Testis (tissue), 2 donors: ENCODE results near the gene MAMDC2.

Experiments used
- POLR2A ChIP-seq: fragments of 450-650 bp; IDR thresholded peaks from one replicate; pipeline ENCODE4 v1.6.1; 2017; ENCODE audit warnings: antibody characterized with exemption, mild to moderate bottlenecking, moderate library complexity
- TF ChIP-seq, protein P1 (sequence below), 3 experiments: fragments of 450-650 bp in 2 of 3; fragments of 200-600 bp in 1 of 3; sonication (generic) in 1 of 3; IDR thresholded peaks; one replicate each; pipeline ENCODE4 v1.5.1; 2016 to 2019; ENCODE audit warnings: antibody characterized with exemption in 3 of 3, mild to moderate bottlenecking in 2 of 3, moderate library complexity in 1 of 3

DNA sequence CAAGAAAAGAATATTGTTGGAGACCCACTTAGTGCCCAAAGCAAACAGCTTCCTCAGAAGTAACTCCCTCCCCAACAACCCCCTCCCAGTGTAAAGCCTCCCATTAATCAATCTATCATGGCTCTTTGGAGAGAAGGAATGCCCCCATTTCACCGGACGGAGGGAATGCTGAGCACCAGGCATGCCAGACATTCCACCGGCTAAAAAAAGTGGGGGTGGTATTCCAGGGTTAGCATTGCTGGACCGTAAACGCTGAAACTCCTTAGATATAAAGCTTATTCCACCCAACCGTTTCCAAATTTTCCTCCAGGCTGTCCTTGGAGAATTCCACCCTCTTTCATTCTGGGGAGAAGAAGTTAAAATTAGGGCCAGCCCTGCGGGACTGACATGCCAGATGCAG, 363 bp upstream of the MAMDC2 start:
- TF ChIP-seq, protein P1, sequence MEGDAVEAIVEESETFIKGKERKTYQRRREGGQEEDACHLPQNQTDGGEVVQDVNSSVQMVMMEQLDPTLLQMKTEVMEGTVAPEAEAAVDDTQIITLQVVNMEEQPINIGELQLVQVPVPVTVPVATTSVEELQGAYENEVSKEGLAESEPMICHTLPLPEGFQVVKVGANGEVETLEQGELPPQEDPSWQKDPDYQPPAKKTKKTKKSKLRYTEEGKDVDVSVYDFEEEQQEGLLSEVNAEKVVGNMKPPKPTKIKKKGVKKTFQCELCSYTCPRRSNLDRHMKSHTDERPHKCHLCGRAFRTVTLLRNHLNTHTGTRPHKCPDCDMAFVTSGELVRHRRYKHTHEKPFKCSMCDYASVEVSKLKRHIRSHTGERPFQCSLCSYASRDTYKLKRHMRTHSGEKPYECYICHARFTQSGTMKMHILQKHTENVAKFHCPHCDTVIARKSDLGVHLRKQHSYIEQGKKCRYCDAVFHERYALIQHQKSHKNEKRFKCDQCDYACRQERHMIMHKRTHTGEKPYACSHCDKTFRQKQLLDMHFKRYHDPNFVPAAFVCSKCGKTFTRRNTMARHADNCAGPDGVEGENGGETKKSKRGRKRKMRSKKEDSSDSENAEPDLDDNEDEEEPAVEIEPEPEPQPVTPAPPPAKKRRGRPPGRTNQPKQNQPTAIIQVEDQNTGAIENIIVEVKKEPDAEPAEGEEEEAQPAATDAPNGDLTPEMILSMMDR (IDR thresholded peaks at IDR 0.05), result no peak
- TF ChIP-seq POLR2A, result no peak
